Measurements from ENCODE around the gene METAP2.

METAP2 gene

DNA sequence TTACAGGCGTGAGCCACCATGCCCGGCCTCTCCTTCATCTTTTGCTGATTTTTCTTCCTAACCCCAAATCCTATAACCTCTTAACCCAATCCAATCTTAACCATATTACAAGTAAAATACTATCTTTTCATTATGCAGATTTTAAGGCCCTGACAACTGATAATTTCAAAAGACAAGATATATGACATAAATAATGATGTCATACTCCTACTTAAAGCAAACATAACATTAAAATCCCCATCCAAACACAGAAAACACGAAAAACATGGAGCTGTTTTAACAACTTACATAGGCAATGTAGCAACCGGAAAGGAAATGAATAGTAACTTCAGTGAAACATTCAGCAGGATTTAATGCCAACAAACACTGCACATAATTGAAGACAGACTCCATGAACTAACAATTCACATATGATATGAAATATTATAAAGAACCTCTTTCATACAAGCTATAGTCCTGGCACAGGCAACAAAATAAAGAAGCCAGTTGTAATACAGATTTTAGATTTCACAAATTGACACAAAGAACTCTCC lies 55.8 kb downstream of the METAP2 start:
- no peaks in the 10 kb centered on the region for H3K4me1 ChIP-seq (ENCODE audit: control insufficient read depth, insufficient read depth, low read length, poor library complexity, severe bottlenecking)
- no peaks in the 10 kb centered on the region for H3K36me3 ChIP-seq (ENCODE audit: control insufficient read depth, insufficient read depth, low read length)
- WGBS, 2 experiments (ENCODE audit: insufficient coverage in 2 of 2), result 95 to 96% methylated on average over 2 to 3 of the region's 4 CpGs
- no peaks in the 10 kb centered on the region for H3K9me3 ChIP-seq (ENCODE audit: control insufficient read depth, low read length)
- H3K4me3 ChIP-seq (ENCODE audit: extremely low read depth, insufficient read depth, low read length, poor library complexity, severe bottlenecking), result no peak overlapping the region
- H3K27ac ChIP-seq (ENCODE audit: low read depth, low read length, severe bottlenecking), result no peak overlapping the region

- H3K9me3 ChIP-seq (ENCODE audit: control insufficient read depth, low read length), result no peaks in the 10 kb centered on the region
- H3K36me3 ChIP-seq (ENCODE audit: control insufficient read depth, insufficient read depth, low read length), result no peaks in the 10 kb centered on the region
- H3K27ac ChIP-seq (ENCODE audit: low read depth, low read length, severe bottlenecking), result no peak overlapping the region
- H3K4me3 ChIP-seq (ENCODE audit: extremely low read depth, insufficient read depth, low read length, poor library complexity, severe bottlenecking), result no peak overlapping the region
- WGBS, 2 experiments (ENCODE audit: insufficient coverage in 2 of 2), result 85 to 100% methylated on average over 3 to 5 of the region's 5 CpGs
- H3K4me1 ChIP-seq (ENCODE audit: control insufficient read depth, insufficient read depth, low read length, poor library complexity, severe bottlenecking), result no peaks in the 10 kb centered on the region
Measured at GRCh38 chr12:95532851-95533250, 58.9 kb downstream of the METAP2 start.

DNA sequence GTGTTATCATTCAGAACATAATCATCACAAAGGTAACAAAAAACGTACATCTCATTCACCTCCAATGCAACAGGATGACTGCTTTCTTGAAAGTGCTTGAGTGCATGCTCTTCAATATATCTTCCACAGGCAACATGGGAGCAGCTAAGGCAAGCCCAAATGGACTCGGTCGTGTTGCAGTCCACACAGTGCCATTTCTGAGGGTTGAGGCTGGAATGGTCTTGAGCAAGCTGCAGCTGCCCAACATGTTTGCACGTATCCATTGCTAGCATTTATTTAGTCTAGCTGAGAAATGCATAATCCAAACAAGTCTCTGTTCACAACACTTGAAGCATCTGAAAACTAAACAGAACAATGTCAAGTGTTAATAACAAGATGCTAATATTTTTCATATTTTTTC lies 60.0 kb downstream of the METAP2 start:
- H3K4me1 ChIP-seq (ENCODE audit: control insufficient read depth, insufficient read depth, low read length, poor library complexity, severe bottlenecking), result no peaks in the 10 kb centered on the region
- no peaks in the 10 kb centered on the region for H3K36me3 ChIP-seq (ENCODE audit: control insufficient read depth, insufficient read depth, low read length)
- H3K9me3 ChIP-seq (ENCODE audit: control insufficient read depth, low read length), result no peaks in the 10 kb centered on the region
- H3K27ac ChIP-seq (ENCODE audit: low read depth, low read length, severe bottlenecking), result no peak overlapping the region
- WGBS, 2 experiments (ENCODE audit: insufficient coverage in 2 of 2), result 81 to 91% methylated on average over 3 to 4 of the region's 4 CpGs
- H3K4me3 ChIP-seq (ENCODE audit: extremely low read depth, insufficient read depth, low read length, poor library complexity, severe bottlenecking), result no peak overlapping the region

DNA sequence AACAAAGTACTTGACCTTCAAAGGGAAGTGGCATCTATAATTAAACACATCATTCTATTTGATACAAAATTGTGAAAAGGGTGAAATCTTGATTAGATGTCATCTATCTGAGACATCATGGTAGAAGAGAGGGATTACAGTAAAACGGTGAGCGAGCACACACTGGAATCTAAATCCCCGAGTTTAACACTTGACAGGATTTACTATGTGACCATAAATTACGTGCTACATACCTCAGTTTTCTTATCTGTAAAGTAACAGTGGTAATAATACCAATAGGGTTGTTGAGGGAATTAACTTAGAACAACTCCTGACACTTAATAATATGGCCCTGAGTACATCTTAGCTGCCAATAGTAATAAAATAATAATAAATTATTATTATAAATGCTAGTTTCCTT lies 64.1 kb downstream of the METAP2 start:
- H3K4me1 ChIP-seq (ENCODE audit: control insufficient read depth, insufficient read depth, low read length, poor library complexity, severe bottlenecking), result no peaks in the 10 kb centered on the region
- H3K27ac ChIP-seq (ENCODE audit: low read depth, low read length, severe bottlenecking), result no peak overlapping the region
- H3K4me3 ChIP-seq (ENCODE audit: extremely low read depth, insufficient read depth, low read length, poor library complexity, severe bottlenecking), result no peak overlapping the region
- no peaks in the 10 kb centered on the region for H3K36me3 ChIP-seq (ENCODE audit: control insufficient read depth, insufficient read depth, low read length)
- no peaks in the 10 kb centered on the region for H3K9me3 ChIP-seq (ENCODE audit: control insufficient read depth, low read length)
- WGBS, 2 experiments (ENCODE audit: insufficient coverage in 2 of 2), result 84% methylated on average over 3 of the region's 4 CpGs; no CpG with 5 or more reads in 1 of the 2 experiments

GRCh38 chr12:95538656-95539055 lies 64.7 kb downstream of the METAP2 start:
- 17% methylated on average over 1 of the region's 5 CpGs; no CpG with 5 or more reads in 1 of the 2 experiments for WGBS, 2 experiments (ENCODE audit: insufficient coverage in 2 of 2)
- Histone ChIP-seq H3K27ac (ENCODE audit: low read depth, low read length, severe bottlenecking) (no peak overlapping the region), H3K4me1 (ENCODE audit: control insufficient read depth, insufficient read depth, low read length, poor library complexity, severe bottlenecking) (no peaks in the 10 kb centered on the region), H3K36me3 (ENCODE audit: control insufficient read depth, insufficient read depth, low read length) (no peaks in the 10 kb centered on the region), H3K4me3 (ENCODE audit: extremely low read depth, insufficient read depth, low read length, poor library complexity, severe bottlenecking) (no peak overlapping the region), H3K9me3 (ENCODE audit: control insufficient read depth, low read length) (no peaks in the 10 kb centered on the region)

DNA sequence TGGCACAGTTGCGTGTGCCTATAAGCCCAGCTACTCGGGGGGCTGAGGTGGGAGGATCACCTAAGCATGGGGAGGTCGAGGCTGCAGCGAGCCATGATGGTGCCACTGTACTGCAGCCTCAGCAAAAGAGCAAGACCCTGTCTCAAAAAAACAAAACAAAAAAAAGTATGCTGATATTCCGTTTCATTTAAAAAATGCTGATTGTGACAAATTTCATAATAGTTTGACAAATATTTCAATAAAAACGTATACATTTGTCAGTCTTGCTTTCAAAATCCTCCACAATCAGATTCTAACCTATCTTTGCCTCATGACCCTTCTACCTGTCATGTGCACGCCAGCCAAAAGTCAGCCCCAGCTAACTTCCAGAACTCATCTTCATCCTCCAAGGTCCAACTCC lies 67.5 kb downstream of the METAP2 start:
- WGBS, 2 experiments (ENCODE audit: insufficient coverage in 2 of 2), result 88 to 92% methylated on average over 6 to 7 of the region's 7 CpGs
- Histone ChIP-seq H3K27ac (ENCODE audit: low read depth, low read length, severe bottlenecking) (no peak overlapping the region), H3K9me3 (ENCODE audit: control insufficient read depth, low read length) (no peaks in the 10 kb centered on the region), H3K4me3 (ENCODE audit: extremely low read depth, insufficient read depth, low read length, poor library complexity, severe bottlenecking) (no peak overlapping the region), H3K4me1 (ENCODE audit: control insufficient read depth, insufficient read depth, low read length, poor library complexity, severe bottlenecking) (peaks cover 5% of the 10 kb centered on the region), H3K36me3 (ENCODE audit: control insufficient read depth, insufficient read depth, low read length) (no peaks in the 10 kb centered on the region)

DNA sequence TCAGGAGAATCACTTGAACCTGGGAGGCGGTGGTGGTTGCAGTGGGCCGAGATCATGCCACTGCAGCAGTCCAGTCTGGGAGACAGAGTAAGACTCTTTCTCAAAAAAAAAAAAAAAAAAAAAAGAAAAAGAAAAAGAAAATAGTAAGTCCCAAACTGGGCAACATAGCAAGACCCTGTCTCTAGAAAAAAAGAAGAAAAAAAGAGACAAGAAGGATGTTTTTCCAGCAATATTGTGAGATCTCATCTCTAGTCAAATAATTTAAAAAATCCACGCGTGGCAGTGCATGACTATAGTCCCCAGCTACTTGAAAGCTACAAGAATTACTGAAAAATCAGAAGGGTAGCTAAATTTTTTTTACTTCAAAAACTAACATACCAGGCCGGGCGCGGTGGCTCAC lies 69.4 kb downstream of the METAP2 start:
- H3K36me3 ChIP-seq (ENCODE audit: control insufficient read depth, insufficient read depth, low read length), result no peaks in the 10 kb centered on the region
- H3K4me1 ChIP-seq (ENCODE audit: control insufficient read depth, insufficient read depth, low read length, poor library complexity, severe bottlenecking), result peaks cover 17% of the 10 kb centered on the region
- no peak overlapping the region for H3K27ac ChIP-seq (ENCODE audit: low read depth, low read length, severe bottlenecking)
- WGBS, 2 experiments (ENCODE audit: insufficient coverage in 2 of 2), result 97% methylated on average over 4 of the region's 7 CpGs; no CpG with 5 or more reads in 1 of the 2 experiments
- no peaks in the 10 kb centered on the region for H3K9me3 ChIP-seq (ENCODE audit: control insufficient read depth, low read length)
- H3K4me3 ChIP-seq (ENCODE audit: extremely low read depth, insufficient read depth, low read length, poor library complexity, severe bottlenecking), result no peak overlapping the region

GRCh38 chr12:95544756-95545155 lies 70.8 kb downstream of the METAP2 start:
- Histone ChIP-seq H3K9me3 (ENCODE audit: control insufficient read depth, low read length) (peaks cover 8% of the 10 kb centered on the region), H3K27ac (ENCODE audit: low read depth, low read length, severe bottlenecking) (no peak overlapping the region), H3K4me3 (ENCODE audit: extremely low read depth, insufficient read depth, low read length, poor library complexity, severe bottlenecking) (no peak overlapping the region), H3K36me3 (ENCODE audit: control insufficient read depth, insufficient read depth, low read length) (no peaks in the 10 kb centered on the region), H3K4me1 (ENCODE audit: control insufficient read depth, insufficient read depth, low read length, poor library complexity, severe bottlenecking) (peaks cover 17% of the 10 kb centered on the region)
- no CpG with 5 or more reads among the region's 3 CpGs for WGBS, 2 experiments (ENCODE audit: insufficient coverage in 2 of 2)

- H3K4me1 ChIP-seq (ENCODE audit: control insufficient read depth, insufficient read depth, low read length, poor library complexity, severe bottlenecking), result peaks cover 17% of the 10 kb centered on the region
- H3K27ac ChIP-seq (ENCODE audit: low read depth, low read length, severe bottlenecking), result no peak overlapping the region
- peaks cover 8% of the 10 kb centered on the region for H3K9me3 ChIP-seq (ENCODE audit: control insufficient read depth, low read length)
- 40% methylated on average over 1 of the region's 4 CpGs; no CpG with 5 or more reads in 1 of the 2 experiments for WGBS, 2 experiments (ENCODE audit: insufficient coverage in 2 of 2)
- no peaks in the 10 kb centered on the region for H3K36me3 ChIP-seq (ENCODE audit: control insufficient read depth, insufficient read depth, low read length)
- H3K4me3 ChIP-seq (ENCODE audit: extremely low read depth, insufficient read depth, low read length, poor library complexity, severe bottlenecking), result no peak overlapping the region
Measured at GRCh38 chr12:95545303-95545702, 71.4 kb downstream of the METAP2 start.

DNA sequence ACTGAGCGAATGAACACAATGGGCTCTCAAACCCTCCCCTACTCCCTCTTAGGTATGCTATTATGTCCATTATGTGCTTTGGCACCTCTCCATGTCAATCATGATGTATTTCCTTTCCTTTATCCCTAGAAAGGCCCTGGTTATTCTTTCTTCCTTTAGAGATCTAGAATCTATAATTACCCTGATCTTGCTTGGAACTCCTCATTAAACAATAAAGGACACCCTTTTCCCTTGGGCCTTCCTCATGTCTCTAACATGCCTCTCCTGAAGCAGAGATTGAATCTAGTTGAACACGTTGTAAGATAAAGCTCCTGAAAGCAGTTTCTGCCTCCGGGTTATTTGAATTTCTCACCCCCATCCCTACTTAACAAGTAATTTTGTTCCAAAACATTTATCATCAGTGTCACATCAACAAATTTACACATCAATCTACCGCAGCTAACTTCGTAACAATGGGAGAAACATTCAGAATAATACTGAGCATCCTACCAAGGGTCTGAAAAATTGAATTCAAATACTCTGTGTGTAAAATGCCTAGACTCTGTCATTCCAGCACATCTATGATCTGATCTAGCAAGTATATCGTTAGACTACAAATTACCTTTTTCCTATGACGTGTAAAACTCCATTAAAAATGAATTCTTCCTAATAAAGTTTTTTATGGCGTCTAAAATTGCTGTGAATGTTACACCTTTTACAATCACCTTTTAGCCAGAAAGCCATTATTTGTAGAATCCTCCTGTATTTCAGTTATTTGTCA lies 72.0 kb downstream of the METAP2 start:
- H3K36me3 ChIP-seq (ENCODE audit: control insufficient read depth, insufficient read depth, low read length), result no peaks in the 10 kb centered on the region
- no peak overlapping the region for H3K27ac ChIP-seq (ENCODE audit: low read depth, low read length, severe bottlenecking)
- H3K4me1 ChIP-seq (ENCODE audit: control insufficient read depth, insufficient read depth, low read length, poor library complexity, severe bottlenecking), result peaks cover 17% of the 10 kb centered on the region
- H3K4me3 ChIP-seq (ENCODE audit: extremely low read depth, insufficient read depth, low read length, poor library complexity, severe bottlenecking), result no peak overlapping the region
- peaks cover 8% of the 10 kb centered on the region for H3K9me3 ChIP-seq (ENCODE audit: control insufficient read depth, low read length)
- 8 to 25% methylated on average over 2 to 6 of the region's 8 CpGs for WGBS, 2 experiments (ENCODE audit: insufficient coverage in 2 of 2)

DNA sequence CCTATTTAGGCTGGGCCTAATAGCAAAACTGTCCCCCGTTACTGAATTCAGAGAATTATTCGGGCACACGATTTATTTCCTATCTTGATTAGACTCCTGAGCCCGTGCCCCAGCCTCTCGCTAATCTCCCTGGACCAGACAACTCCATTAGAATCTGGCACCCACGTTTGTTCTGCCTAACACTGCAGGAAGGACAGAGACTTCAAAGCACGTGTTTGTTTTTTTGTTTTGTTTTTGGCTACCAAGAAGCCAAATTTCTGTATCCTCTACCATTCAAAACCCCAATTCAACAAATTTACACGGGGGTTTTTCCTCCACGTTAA lies 72.5 kb downstream of the METAP2 start:
- H3K4me3 ChIP-seq (ENCODE audit: extremely low read depth, insufficient read depth, low read length, poor library complexity, severe bottlenecking), result no peak overlapping the region
- peaks cover 17% of the 10 kb centered on the region for H3K4me1 ChIP-seq (ENCODE audit: control insufficient read depth, insufficient read depth, low read length, poor library complexity, severe bottlenecking)
- H3K36me3 ChIP-seq (ENCODE audit: control insufficient read depth, insufficient read depth, low read length), result no peaks in the 10 kb centered on the region
- WGBS, 2 experiments (ENCODE audit: insufficient coverage in 2 of 2), result 3 to 16% methylated on average over 3 to 6 of the region's 9 CpGs
- no peak overlapping the region for H3K27ac ChIP-seq (ENCODE audit: low read depth, low read length, severe bottlenecking)
- H3K9me3 ChIP-seq (ENCODE audit: control insufficient read depth, low read length), result peaks cover 8% of the 10 kb centered on the region
